ENCODE measurements around the gene LEFTY1. TPM values are rescaled to one million over a fixed set of nuclear protein-coding genes. Genes with fewer than 3 reads are reported as not detected.

Gene LEFTY1
- total and polyA plus RNA-seq, 9 donors = 0.39 to 0.91 (median 0.61) TPM

GRCh38 chr1:225849925-225850324, 39.0 kb downstream of the LEFTY1 start:
- Histone ChIP-seq H3K27ac (ENCODE audit: low read length) (no peak overlapping the region), H3K4me3 (ENCODE audit: low read length) (no peak overlapping the region), H3K4me1 (ENCODE audit: control insufficient read depth, insufficient read depth, low read length) (peaks cover 28% of the 10 kb centered on the region), H3K9me3 (replicated peaks; ENCODE audit: control insufficient read depth, low read depth, low read length) (no peaks in the 10 kb centered on the region), H3K36me3 (ENCODE audit: control insufficient read depth, insufficient read depth, low read length) (peaks cover 61% of the 10 kb centered on the region), H3K27me3 (ENCODE audit: control insufficient read depth, insufficient read depth, low read length) (no peaks in the 10 kb centered on the region)
- DNase-seq = no peak
- WGBS (ENCODE audit: insufficient coverage) = 43% methylated on average over 5 of the region's 7 CpGs

DNA sequence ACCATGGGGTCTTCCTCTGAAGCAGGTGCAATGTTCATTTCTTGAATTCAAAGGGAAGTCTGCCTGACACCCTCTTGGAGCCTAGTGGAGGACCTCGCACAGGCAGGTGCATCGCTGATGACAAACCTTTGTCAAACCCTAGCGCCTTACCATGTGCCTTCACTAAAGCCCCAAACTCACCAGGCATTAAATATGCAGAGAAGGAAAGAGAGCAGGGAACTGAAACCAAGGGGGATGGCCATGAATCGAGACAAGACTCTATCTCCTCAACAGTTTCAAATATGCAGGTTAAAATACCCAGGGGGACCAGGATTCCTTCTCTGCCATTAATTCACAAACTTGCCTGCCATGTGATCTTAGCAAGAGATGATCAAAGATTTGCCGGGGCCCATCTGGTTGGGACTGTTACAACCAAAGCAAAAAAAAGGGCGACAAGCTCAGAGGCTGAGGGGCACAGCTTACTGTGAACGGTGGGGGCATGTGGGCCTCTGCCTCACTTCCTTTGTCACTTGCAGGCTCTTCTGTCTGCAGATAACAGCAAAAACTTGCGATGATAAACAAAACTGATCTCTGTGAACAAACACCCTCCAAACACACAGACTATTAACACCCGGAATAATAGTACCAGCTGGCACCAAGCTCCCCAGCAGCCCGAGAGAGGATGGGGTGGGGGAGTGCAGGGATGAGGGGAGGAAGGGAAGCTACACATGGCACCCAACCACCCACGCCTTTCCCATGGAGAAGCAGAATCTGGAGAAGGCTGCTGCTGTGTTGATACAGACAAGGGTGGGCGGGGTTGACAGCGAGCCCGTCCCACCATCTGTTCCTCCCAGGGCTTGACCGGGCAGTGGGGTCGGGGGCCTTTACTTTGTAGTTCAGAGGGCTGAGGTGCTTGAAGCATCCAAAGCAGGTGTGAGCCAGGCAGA, 40.7 kb downstream of the LEFTY1 start:
- 47% methylated on average over 8 of the region's 16 CpGs for WGBS (ENCODE audit: insufficient coverage)
- peaks cover 28% of the 10 kb centered on the region for H3K4me1 ChIP-seq (ENCODE audit: control insufficient read depth, insufficient read depth, low read length)
- peak; percentile 63 for DNase-seq
- H3K36me3 ChIP-seq (ENCODE audit: control insufficient read depth, insufficient read depth, low read length) = peaks cover 60% of the 10 kb centered on the region
- no peaks in the 10 kb centered on the region for H3K9me3 ChIP-seq (replicated peaks; ENCODE audit: control insufficient read depth, low read depth, low read length)
- H3K27ac ChIP-seq (ENCODE audit: low read length) = no peak overlapping the region
- H3K4me3 ChIP-seq (ENCODE audit: low read length) = no peak overlapping the region
- no peaks in the 10 kb centered on the region for H3K27me3 ChIP-seq (ENCODE audit: control insufficient read depth, insufficient read depth, low read length)

- WGBS (ENCODE audit: insufficient coverage) = 58% methylated on average over 2 of the region's 4 CpGs
- peaks cover 60% of the 10 kb centered on the region for H3K36me3 ChIP-seq (ENCODE audit: control insufficient read depth, insufficient read depth, low read length)
- no peak for DNase-seq
- H3K4me3 ChIP-seq (ENCODE audit: low read length) = no peak overlapping the region
- no peaks in the 10 kb centered on the region for H3K9me3 ChIP-seq (replicated peaks; ENCODE audit: control insufficient read depth, low read depth, low read length)
- H3K27me3 ChIP-seq (ENCODE audit: control insufficient read depth, insufficient read depth, low read length) = no peaks in the 10 kb centered on the region
- peaks cover 28% of the 10 kb centered on the region for H3K4me1 ChIP-seq (ENCODE audit: control insufficient read depth, insufficient read depth, low read length)
- no peak overlapping the region for H3K27ac ChIP-seq (ENCODE audit: low read length)
These were observed 41.3 kb downstream of the LEFTY1 start for GRCh38 chr1:225847610-225848009.

GRCh38 chr1:225846331-225847310, 42.3 kb downstream of the LEFTY1 start:
- Histone ChIP-seq H3K27ac (ENCODE audit: low read length) (no peak overlapping the region), H3K36me3 (ENCODE audit: control insufficient read depth, insufficient read depth, low read length) (peaks cover 62% of the 10 kb centered on the region), H3K4me3 (ENCODE audit: low read length) (no peak overlapping the region), H3K9me3 (replicated peaks; ENCODE audit: control insufficient read depth, low read depth, low read length) (no peaks in the 10 kb centered on the region), H3K27me3 (ENCODE audit: control insufficient read depth, insufficient read depth, low read length) (no peaks in the 10 kb centered on the region), H3K4me1 (ENCODE audit: control insufficient read depth, insufficient read depth, low read length) (peaks cover 28% of the 10 kb centered on the region)
- WGBS (ENCODE audit: insufficient coverage) = 80% methylated on average over 14 of the region's 20 CpGs
- DNase-seq = no peak

- Histone ChIP-seq H3K9me3 (replicated peaks; ENCODE audit: control insufficient read depth, low read depth, low read length) (no peaks in the 10 kb centered on the region), H3K4me1 (ENCODE audit: control insufficient read depth, insufficient read depth, low read length) (peaks cover 28% of the 10 kb centered on the region), H3K36me3 (ENCODE audit: control insufficient read depth, insufficient read depth, low read length) (peaks cover 58% of the 10 kb centered on the region), H3K27ac (ENCODE audit: low read length) (no peak overlapping the region), H3K4me3 (ENCODE audit: low read length) (no peak overlapping the region), H3K27me3 (ENCODE audit: control insufficient read depth, insufficient read depth, low read length) (no peaks in the 10 kb centered on the region)
- peak; percentile 88 for DNase-seq
- 44% methylated on average over 10 of the region's 13 CpGs for WGBS (ENCODE audit: insufficient coverage)
These were observed 43.2 kb downstream of the LEFTY1 start for GRCh38 chr1:225845571-225846259.

DNA sequence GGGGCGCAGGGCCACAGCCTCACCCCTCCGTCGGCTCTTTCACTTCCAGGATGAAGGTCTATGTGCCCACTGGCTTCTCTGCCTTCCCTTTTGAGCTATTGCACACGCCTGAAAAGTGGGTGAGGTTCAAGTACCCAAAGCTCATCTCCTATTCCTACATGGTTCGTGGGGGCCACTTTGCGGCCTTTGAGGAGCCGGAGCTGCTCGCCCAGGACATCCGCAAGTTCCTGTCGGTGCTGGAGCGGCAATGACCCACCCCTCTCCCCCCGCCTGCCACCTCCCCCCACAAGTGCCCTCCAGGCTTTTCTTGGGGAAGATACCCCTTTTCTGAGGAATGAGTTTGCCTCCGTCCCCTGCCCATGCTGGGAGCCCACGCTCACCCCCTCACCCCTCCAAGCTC, 43.8 kb downstream of the LEFTY1 start:
- 71% methylated on average over 6 of the region's 14 CpGs for WGBS (ENCODE audit: insufficient coverage)
- no peak overlapping the region for H3K27ac ChIP-seq (ENCODE audit: low read length)
- H3K36me3 ChIP-seq (ENCODE audit: control insufficient read depth, insufficient read depth, low read length) = peaks cover 60% of the 10 kb centered on the region
- peaks cover 27% of the 10 kb centered on the region for H3K4me1 ChIP-seq (ENCODE audit: control insufficient read depth, insufficient read depth, low read length)
- no peaks in the 10 kb centered on the region for H3K27me3 ChIP-seq (ENCODE audit: control insufficient read depth, insufficient read depth, low read length)
- H3K9me3 ChIP-seq (replicated peaks; ENCODE audit: control insufficient read depth, low read depth, low read length) = no peaks in the 10 kb centered on the region
- no peak for DNase-seq
- H3K4me3 ChIP-seq (ENCODE audit: low read length) = no peak overlapping the region

DNA sequence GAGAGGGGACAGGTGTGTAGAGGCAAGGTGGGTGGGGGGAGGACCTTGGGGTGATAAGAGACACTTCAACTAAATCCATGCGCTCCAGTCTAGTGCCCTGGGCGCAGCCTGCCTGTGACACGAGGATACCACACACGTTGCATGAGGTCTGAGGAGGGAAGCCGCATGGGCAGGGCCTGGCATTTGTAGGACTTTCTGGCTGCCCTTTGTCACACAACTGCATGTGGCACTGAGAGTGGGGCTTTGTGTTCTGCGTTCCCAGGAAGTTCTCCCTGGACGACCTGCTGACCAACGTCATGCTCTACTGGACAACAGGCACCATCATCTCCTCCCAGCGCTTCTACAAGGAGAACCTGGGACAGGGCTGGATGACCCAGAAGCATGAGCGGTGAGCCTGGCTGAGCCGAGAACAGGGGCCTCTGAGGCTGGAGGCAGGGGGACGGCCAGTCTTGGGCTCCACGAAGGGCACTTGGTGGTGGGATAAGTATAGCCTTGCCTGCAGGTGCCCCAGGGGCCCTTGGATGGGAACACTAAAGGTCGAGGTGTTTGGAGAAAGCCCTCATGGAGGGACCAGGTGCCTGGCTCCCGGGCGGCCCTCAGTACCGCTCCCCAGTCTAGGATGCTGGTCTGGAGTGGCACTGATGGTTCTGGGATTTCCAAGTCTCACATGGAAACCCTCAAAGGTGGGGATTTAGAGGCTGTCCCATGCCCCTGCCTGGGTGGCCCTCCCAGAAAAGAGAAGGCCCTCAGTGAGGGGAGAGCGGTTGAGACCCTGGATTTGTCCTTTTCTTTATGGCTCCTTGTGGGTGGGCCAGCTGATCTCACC, 44.5 kb downstream of the LEFTY1 start:
- peaks cover 63% of the 10 kb centered on the region for H3K36me3 ChIP-seq (ENCODE audit: control insufficient read depth, insufficient read depth, low read length)
- H3K4me3 ChIP-seq (ENCODE audit: low read length) = no peak overlapping the region
- no peak for DNase-seq
- no peaks in the 10 kb centered on the region for H3K9me3 ChIP-seq (replicated peaks; ENCODE audit: control insufficient read depth, low read depth, low read length)
- 85% methylated on average over 14 of the region's 18 CpGs for WGBS (ENCODE audit: insufficient coverage)
- H3K4me1 ChIP-seq (ENCODE audit: control insufficient read depth, insufficient read depth, low read length) = peaks cover 21% of the 10 kb centered on the region
- no peak overlapping the region for H3K27ac ChIP-seq (ENCODE audit: low read length)
- no peaks in the 10 kb centered on the region for H3K27me3 ChIP-seq (ENCODE audit: control insufficient read depth, insufficient read depth, low read length)

GRCh38 chr1:225843426-225843795, 45.5 kb downstream of the LEFTY1 start:
- Histone ChIP-seq H3K4me1 (ENCODE audit: control insufficient read depth, insufficient read depth, low read length) (peaks cover 17% of the 10 kb centered on the region), H3K36me3 (ENCODE audit: control insufficient read depth, insufficient read depth, low read length) (peaks cover 72% of the 10 kb centered on the region), H3K27ac (ENCODE audit: low read length) (no peak overlapping the region), H3K4me3 (ENCODE audit: low read length) (no peak overlapping the region), H3K27me3 (ENCODE audit: control insufficient read depth, insufficient read depth, low read length) (no peaks in the 10 kb centered on the region), H3K9me3 (replicated peaks; ENCODE audit: control insufficient read depth, low read depth, low read length) (no peaks in the 10 kb centered on the region)
- WGBS (ENCODE audit: insufficient coverage) = 78% methylated on average over 4 of the region's 6 CpGs
- no peak for DNase-seq

DNA sequence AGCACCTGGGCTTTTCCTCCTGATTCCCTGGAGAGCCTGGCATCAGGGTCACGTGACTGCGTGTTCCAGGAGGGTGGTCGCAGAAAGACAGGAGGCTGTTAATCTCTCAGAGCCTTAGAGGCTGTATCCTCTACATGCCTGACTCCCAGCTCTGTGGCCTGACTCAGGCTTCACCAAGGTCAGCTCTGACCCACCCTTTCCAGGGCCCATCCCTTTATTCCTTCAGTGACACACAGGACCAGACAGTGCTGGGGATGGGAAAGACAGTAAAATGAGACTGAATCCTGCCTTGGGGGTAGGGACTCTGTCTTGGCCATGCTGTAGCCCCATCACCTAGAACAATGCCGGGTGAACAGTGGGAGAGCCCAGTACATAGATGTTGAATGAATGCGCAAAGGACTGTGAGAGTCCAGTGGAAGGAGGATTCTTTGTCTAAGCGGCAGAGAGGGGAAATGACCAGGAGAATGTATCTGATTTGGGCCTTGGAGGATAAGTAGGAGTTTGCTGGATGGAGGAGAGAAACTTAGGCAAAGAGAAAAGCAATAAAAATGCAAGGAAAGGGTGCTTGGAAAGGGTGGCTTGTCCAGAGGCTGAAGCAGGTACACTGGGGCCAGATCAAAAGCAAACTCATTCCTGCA, 46.0 kb downstream of the LEFTY1 start:
- no peak overlapping the region for H3K4me3 ChIP-seq (ENCODE audit: low read length)
- H3K27ac ChIP-seq (ENCODE audit: low read length) = no peak overlapping the region
- 82% methylated on average over 6 of the region's 6 CpGs for WGBS (ENCODE audit: insufficient coverage)
- H3K27me3 ChIP-seq (ENCODE audit: control insufficient read depth, insufficient read depth, low read length) = no peaks in the 10 kb centered on the region
- no peaks in the 10 kb centered on the region for H3K9me3 ChIP-seq (replicated peaks; ENCODE audit: control insufficient read depth, low read depth, low read length)
- H3K4me1 ChIP-seq (ENCODE audit: control insufficient read depth, insufficient read depth, low read length) = peaks cover 12% of the 10 kb centered on the region
- no peak for DNase-seq
- peaks cover 70% of the 10 kb centered on the region for H3K36me3 ChIP-seq (ENCODE audit: control insufficient read depth, insufficient read depth, low read length)

Data from muscle of leg (tissue), 11 donors.